AG08395 (cell line): ENCODE data around the gene CAV1.
"Not testable (repeated sequence)": the region's sequence is repeated elsewhere in the genome, so short reads cannot be mapped to it uniquely, and the experiment has no call there.

Source experiments
- DNase-seq: peaks from one replicate; pipeline ENCODE4 v3.0.0; 2012; ENCODE audit warnings: mixed read lengths, low spot score

Gene CAV1

GRCh38 chr7:116524609-116525297 lies at the start of gene CAV1:
TSS of gene CAV1 (plus strand) at chr7:116525036. CDS start at chr7:116525063, 27 bp downstream.
- DNase-seq = peak; percentile 90

GRCh38 chr7:116477625-116478024 lies 47.2 kb upstream of the CAV1 start:
- DNase-seq = no peak

GRCh38 chr7:116478834-116479233 lies 46.0 kb upstream of the CAV1 start:
- no peak for DNase-seq

GRCh38 chr7:116483271-116483942 lies 41.4 kb upstream of the CAV1 start:
- DNase-seq = no peak

GRCh38 chr7:116484389-116484788 lies 40.4 kb upstream of the CAV1 start:
- DNase-seq = not testable (repeated sequence)

- no peak for DNase-seq
Measured at GRCh38 chr7:116487907-116488521, 36.8 kb upstream of the CAV1 start.

- DNase-seq = no peak
Measured at GRCh38 chr7:116490351-116490750, 34.5 kb upstream of the CAV1 start.

- DNase-seq = no peak
Measured at GRCh38 chr7:116491887-116492653, 32.8 kb upstream of the CAV1 start.

- no peak for DNase-seq
Measured at GRCh38 chr7:116492654-116493109, 32.2 kb upstream of the CAV1 start.

GRCh38 chr7:116493449-116493848 lies 31.4 kb upstream of the CAV1 start:
- DNase-seq = no peak

- DNase-seq = no peak
Measured at GRCh38 chr7:116494472-116494871, 30.4 kb upstream of the CAV1 start.

GRCh38 chr7:116495736-116496135 lies 29.1 kb upstream of the CAV1 start:
- DNase-seq = peak; percentile 5

- no peak for DNase-seq
Measured at GRCh38 chr7:116496653-116497052, 28.2 kb upstream of the CAV1 start.

- DNase-seq = no peak
Measured at GRCh38 chr7:116497708-116498107, 27.1 kb upstream of the CAV1 start.

GRCh38 chr7:116499168-116500077 lies 25.4 kb upstream of the CAV1 start, which contains the start of gene CAV2:
TSS of gene CAV2 (plus strand) at chr7:116499738. CDS start at chr7:116499782, 44 bp downstream.
- peak; percentile 82 for DNase-seq

- peak; percentile 41 for DNase-seq
Measured at GRCh38 chr7:116500078-116500853, 24.6 kb upstream of the CAV1 start.

GRCh38 chr7:116501425-116502167 lies 23.2 kb upstream of the CAV1 start:
- DNase-seq = no peak

- DNase-seq = no peak
Measured at GRCh38 chr7:116502201-116503096, 22.4 kb upstream of the CAV1 start.

GRCh38 chr7:116503835-116504234 lies 21.0 kb upstream of the CAV1 start:
- DNase-seq = no peak
